Loucy (cell line): Measurements from ENCODE around the gene NEFH.
"Not testable (repeated sequence)": the region's sequence is repeated elsewhere in the genome, so short reads cannot be mapped to it uniquely, and the experiment has no call there.

Source experiments
- CTCF ChIP-seq: fragments of 200-600 bp; sonication (generic); conservative IDR thresholded peaks from 2 replicates; pipeline ENCODE4 v1.5.1; 2014; ENCODE audit warnings: mild to moderate bottlenecking, antibody characterized with exemption, low read length
- EZH2phosphoT487 ChIP-seq: fragments of 200-600 bp; IDR thresholded peaks from 2 replicates; pipeline ENCODE4 v1.6.1; 2018; ENCODE audit warnings: antibody characterized with exemption, mild to moderate bottlenecking, moderate library complexity, borderline replicate concordance

DNA sequence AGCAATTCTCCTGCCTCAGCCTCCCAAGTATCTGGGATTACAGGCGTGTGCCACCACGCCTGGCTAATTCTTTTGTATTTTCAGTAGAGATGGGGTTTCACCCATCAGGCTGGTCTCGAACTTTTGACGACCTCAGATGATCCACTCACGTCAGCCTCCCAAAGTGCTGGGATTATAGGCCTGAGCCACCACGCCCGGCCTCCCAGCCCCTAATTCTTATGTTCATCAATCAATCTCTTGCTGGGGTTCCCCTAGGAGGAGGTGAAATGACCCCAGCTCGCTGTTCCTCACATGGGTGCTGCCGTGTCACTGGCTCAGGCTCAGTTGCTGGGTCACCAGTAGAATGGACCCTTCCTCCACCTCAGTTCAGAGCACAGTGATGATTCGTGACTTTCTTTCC, 41.7 kb upstream of the NEFH start, which contains the start of gene RFPL1:
- TF ChIP-seq CTCF, EZH2phosphoT487: not testable (repeated sequence)
